HTERT RPE-1 (cell line): Measurements from ENCODE around the gene SLC6A19.
"Not testable (repeated sequence)": the region's sequence is repeated elsewhere in the genome, so short reads cannot be mapped to it uniquely, and the experiment has no call there.

Experiments
- in situ Hi-C: fragments of 300-500 bp; cut with MboI; formaldehyde crosslinking; loops from 4 replicates; pipeline ENCODE4 v1.14.3; 2020; ENCODE audit warnings: low sequenced_read_pairs

Gene SLC6A19

GRCh38 chr5:1220351-1220750 lies 19.0 kb downstream of the SLC6A19 start:
- in situ Hi-C loops, result no loop called here

DNA sequence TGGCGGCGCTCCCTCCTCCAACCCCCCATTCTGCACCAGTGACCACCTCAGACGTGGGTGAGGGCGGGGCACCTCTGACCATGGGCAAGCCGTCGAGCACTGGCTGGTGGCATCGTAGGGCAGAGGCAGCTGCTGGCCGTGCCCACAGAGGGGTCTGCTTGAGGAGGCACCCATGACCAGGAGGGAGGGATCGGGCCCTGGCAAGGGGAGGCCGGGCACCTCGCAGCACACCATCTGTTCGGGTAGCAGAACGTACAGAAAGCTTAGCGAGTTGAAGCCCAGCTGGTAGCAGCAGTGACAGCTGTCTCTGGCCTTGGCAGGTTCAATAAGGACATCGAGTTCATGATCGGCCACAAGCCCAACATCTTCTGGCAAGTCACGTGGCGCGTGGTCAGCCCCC lies 19.4 kb downstream of the SLC6A19 start:
- in situ Hi-C loops, result no loop called here

DNA sequence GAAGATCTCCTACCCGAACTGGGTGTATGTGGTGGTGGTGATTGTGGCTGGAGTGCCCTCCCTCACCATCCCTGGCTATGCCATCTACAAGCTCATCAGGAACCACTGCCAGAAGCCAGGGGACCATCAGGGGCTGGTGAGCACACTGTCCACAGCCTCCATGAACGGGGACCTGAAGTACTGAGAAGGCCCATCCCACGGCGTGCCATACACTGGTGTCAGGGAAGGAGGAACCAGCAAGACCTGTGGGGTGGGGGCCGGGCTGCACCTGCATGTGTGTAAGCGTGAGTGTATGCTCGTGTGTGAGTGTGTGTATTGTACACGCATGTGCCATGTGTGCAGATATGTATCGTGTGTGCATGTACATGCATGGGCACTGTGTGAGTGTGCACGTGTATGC lies 20.3 kb downstream of the SLC6A19 start:
- in situ Hi-C loops, result no loop called here

GRCh38 chr5:1222147-1222546 lies 20.8 kb downstream of the SLC6A19 start:
- in situ Hi-C loops, result no loop called here

DNA sequence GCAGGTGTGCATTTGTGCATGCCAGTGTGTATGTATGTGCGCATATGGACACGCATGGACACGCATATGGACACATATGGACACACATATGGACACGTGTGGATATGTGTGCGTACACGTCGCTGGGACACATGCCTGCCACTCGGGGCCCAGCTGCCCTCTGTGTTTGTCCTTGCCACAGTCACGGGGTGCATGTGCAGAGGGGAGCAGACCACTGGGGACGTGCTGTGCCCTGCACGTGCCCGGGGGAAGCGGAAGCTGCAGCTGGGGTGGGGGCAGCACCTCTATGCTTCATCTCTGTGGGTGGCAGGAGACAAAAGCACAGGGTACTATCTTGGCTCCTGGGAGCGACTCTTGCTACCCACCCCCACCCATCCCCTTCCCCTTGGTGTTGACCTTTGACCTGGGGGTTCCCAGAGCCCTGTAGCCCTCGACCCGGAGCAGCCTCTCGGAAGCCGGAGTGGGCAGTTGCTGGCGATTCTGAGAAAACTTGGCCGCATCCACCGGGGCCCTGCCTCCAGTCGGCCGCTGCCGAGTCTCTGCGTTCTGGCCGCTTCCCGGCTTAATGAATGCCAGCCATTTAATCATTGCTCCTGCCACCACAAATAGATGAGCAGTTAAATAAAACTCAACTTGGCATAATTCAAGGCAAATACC lies 21.4 kb downstream of the SLC6A19 start:
- in situ Hi-C loops, result no loop called here

DNA sequence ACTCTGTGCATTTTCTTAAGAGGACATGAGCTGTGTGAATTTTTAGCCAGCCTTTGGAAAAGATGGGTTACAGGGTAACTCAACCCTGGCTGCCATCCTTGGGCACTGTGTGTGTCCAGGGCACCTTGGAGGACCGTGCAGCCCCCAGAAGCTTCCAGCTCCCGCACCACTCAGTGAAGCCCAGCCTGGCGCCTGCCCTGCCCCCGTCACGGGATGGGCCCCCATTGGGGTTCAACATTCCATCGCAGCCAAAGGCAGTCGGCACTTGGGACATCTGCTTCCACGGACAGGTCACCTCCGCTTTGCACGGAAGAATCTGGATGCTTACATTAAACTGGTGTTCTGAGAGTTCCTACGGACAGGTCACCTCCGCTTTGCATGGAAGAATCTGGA lies 21.9 kb downstream of the SLC6A19 start:
- in situ Hi-C loops, result no loop called here

GRCh38 chr5:1224631-1225030 lies 23.2 kb downstream of the SLC6A19 start:
- in situ Hi-C loops, result no loop called here

DNA sequence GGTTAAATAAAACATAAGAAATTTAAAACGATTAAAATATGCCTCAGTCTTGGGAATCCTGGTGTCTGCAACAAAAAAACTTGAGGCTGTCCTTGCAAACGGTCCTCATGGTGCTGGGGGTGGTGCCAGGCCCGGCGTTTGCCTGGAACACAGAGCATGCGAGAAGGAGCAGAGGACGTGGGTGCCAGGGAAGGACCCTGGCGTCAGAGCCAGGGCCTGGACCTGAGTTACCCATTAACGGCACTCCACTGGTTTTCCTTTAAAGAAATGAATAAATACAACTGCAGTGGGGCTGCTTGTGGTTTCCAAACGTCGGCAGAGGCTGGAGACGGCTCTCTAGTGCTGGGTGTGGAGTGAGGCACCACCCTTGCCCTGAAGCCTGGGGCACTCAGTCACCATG lies 23.7 kb downstream of the SLC6A19 start, which contains the start of gene SLC6A18:
Gene SLC6A18 (plus strand): TSS at position 301 of the 400 bp plus-strand sequence. CDS start 97 bp downstream, at position 398.
- in situ Hi-C loops, result no loop called here

DNA sequence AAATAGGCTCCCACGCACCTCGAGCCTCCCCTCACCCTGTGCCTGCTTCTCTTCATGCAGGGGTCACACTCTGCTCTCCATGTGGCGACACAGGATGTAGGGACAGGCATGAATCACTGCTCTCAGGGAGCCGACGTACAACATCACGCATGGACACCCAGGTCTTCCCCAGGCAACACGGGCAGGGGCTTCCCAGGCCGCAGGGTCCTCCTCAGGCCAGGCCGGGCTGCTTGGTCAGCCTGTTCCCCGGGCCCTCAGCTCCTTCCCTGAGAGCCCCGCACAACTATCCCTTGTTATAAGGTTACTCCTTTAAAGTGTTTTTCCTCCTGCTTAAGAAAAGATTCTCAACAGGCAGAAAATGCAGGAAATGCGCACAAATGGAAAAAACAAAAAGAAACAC lies 24.8 kb downstream of the SLC6A19 start:
- in situ Hi-C loops, result no loop called here

- in situ Hi-C loops, result no loop called here
These were observed 25.6 kb downstream of the SLC6A19 start for GRCh38 chr5:1226839-1227581.

DNA sequence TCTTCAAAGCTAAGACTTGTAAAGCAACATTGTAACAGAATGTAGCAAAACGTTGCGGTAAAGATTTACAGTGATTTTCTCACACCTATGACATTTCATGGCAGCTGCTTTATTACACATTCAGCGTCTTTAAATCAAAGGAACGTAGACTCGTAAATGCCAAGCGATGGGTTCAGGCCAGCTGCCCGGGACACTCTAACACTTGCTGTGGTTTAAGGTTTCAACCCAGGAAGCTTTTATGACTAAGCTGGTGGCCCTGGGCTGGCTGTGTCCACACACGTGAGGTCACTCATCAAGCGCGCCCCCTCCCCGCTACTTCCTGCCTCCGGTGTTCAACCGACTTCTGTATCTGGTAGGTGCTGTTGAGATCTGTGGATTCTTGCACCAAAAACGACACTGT lies 26.3 kb downstream of the SLC6A19 start:
- in situ Hi-C loops, result no loop called here

DNA sequence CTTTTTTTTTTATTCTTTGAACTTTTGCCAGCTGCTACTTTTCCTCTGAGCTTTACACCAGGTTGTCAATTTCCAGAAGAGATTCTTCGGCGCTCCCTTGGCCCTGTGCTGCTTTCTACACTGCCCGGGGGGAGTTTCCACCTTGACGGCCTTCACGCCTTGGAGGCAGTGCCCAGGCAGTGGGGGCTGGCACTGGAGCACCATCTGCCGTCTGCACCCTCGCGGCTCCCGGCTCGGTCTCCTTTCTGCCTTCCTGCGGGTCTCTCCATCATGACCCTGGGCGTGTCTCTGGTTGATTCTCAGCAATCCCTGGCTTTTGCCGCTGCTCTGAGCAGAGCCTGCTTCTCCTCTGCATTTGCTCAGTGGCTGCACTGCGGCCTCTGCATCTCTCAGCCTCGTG lies 26.7 kb downstream of the SLC6A19 start:
- in situ Hi-C loops, result no loop called here

DNA sequence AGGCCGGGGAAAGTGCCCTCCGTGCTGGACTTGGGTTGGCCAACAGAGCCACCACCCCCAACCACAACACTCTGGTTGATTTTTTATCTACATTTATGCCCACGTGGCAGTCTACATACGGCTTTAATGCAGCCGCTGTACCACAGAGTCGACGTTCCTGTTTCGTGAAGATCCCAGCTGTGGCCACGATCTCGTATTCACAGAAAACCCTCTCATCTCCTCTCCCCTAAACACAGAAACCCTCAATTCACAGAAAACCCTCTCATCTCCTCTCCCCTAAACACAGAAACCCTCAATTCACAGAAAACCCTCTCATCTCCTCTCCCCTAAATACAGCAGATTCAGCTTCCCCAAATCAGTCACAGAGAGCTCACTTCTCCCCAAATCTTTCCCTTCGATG lies 27.6 kb downstream of the SLC6A19 start:
- in situ Hi-C loops, result not testable (repeated sequence)

GRCh38 chr5:1229822-1230221 lies 28.4 kb downstream of the SLC6A19 start:
- in situ Hi-C loops, result no loop called here

GRCh38 chr5:1230551-1230950 lies 29.2 kb downstream of the SLC6A19 start:
- in situ Hi-C loops, result no loop called here

DNA sequence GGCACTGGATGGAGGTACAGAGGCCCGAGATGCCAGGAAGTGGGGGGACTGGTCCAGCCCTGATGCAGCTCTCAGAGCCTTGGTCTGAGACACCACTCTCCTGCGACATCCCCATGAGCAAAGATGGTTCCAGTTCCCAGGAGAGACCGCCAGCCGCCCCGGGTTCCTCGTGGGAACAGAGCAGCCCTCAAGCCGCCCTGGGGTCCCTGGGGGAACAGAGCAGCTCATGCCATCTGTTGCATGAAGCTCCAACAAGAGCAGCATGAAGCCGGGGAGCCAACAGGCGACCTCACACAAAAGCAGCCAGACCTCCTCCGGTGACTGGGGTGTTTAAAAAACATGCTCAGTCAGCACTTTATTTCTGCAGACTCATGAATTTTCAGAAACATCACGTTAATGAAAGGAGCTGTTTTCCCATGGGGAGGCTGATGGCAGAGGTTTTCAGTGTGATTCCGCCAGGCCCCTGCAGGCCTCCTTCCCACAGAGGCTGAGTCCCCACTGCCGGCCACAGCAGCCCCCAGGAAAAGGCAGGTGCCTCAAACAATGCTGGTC lies 30.0 kb downstream of the SLC6A19 start:
- in situ Hi-C loops, result no loop called here

DNA sequence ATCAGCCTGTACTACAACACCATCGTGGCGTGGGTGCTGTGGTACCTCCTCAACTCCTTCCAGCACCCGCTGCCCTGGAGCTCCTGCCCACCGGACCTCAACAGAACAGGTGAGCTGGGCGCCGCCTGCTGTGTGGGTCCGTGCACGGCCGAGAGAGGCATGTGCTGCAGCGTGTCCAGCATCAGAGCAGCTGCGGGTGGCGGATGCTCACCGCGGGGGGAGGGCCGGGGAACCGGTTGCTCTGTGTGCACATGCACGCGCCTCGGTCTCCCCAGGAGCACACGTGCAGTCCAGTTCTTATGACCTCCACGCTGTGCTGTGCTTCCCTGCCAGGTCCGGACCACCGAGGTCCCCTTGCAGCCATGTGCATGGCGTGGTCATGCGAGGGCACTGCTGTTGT lies 31.4 kb downstream of the SLC6A19 start:
- in situ Hi-C loops, result no loop called here

GRCh38 chr5:1235379-1235778 lies 34.0 kb downstream of the SLC6A19 start:
- in situ Hi-C loops, result no loop called here

DNA sequence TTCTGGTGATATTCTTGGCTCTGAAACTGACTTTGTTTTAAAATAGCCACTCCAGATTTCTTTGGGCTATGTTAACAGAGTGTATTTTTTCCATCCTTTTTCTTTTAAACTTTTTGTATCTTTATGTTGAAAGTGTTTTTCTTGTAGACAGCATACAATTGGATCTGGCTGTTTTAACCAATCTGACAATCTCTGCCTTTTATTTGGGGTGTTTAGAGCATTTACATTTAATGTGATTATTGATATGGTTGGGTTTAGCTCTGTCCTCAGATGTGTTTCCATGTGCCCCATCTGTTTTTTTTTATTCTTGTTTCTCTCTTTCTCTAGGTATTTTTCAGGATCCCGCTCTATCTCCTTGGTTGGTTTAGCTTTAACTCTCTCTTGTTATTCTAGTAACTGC lies 34.4 kb downstream of the SLC6A19 start:
- in situ Hi-C loops, result no loop called here

- in situ Hi-C loops, result no loop called here
These were observed 38.3 kb downstream of the SLC6A19 start for GRCh38 chr5:1239505-1240251.

- in situ Hi-C loops, result no loop called here
These were observed 39.3 kb downstream of the SLC6A19 start for GRCh38 chr5:1240496-1241260.
